HEK293 (cell line): ENCODE measurements around the gene CLN6.
A peak's percentile ranks its signal among the peaks of the same experiment; 100 is the strongest.

Experiments used
- CTCF ChIA-PET: fragments of 350-600 bp; formaldehyde crosslinking; extraction: SDS; loops from one replicate; lab custom pipeline; 2021; ENCODE audit warnings: antibody characterized with exemption; lab: Yijun Ruan, JAX
- POLR2A ChIA-PET: fragments of 300-600 bp; formaldehyde crosslinking; extraction: SDS; loops from one replicate; lab custom pipeline; 2020; ENCODE audit warnings: antibody characterized with exemption, inconsistent platforms; lab: Yijun Ruan, JAX
- H3K27ac ChIP-seq: fragments of 200-500 bp; sonication (Bioruptor generic); 2 replicates; pipeline ENCODE4 v1.5.1; 2014; ENCODE audit warnings: low read depth, low read length, control low read depth, inconsistent platforms; ENCODE audit errors: extremely low read depth
- H3K36me3 ChIP-seq, 2 experiments: fragments of 200-500 bp in 1 of 2; sonication (Bioruptor generic) in 1 of 2; 1 replicate in 1 of 2; 2 replicates in 1 of 2; pipeline ENCODE4 v1.5.1; 2014 to 2017; ENCODE audit warnings: inconsistent platforms in 2 of 2, low read length in 2 of 2; ENCODE audit not compliant: control insufficient read depth in 2 of 2, insufficient read depth in 1 of 2
- H3K4me1 ChIP-seq: fragments of 200-500 bp; sonication (Bioruptor generic); 2 replicates; pipeline ENCODE4 v1.5.1; 2014; ENCODE audit warnings: mild to moderate bottlenecking, low read length, inconsistent platforms; ENCODE audit not compliant: control insufficient read depth, insufficient read depth
- H3K4me3 ChIP-seq: 2 replicates; pipeline ENCODE4 v1.5.1; 2011; ENCODE audit warnings: low read depth, mild to moderate bottlenecking, control low read depth, low read length, moderate library complexity
- H3K9me3 ChIP-seq: fragments of 200-500 bp; sonication (Bioruptor generic); 2 replicates; pipeline ENCODE4 v1.5.1; 2014; ENCODE audit warnings: low read depth, low read length, inconsistent platforms; ENCODE audit not compliant: control insufficient read depth, insufficient read depth
- EGR2 ChIP-seq: fragments of 450-650 bp; formaldehyde crosslinking; IDR thresholded peaks from 2 replicates; pipeline ENCODE4 v1.5.1; 2016; ENCODE audit warnings: low read depth, missing biosample characterization, missing genetic modification characterization
- OSR2 ChIP-seq: fragments of 450-650 bp; formaldehyde crosslinking; IDR thresholded peaks from 2 replicates; pipeline ENCODE4 v1.5.1; 2016; ENCODE audit warnings: missing biosample characterization, missing genetic modification characterization
- PRDM1 ChIP-seq: fragments of 450-650 bp; formaldehyde crosslinking; IDR thresholded peaks from 2 replicates; pipeline ENCODE4; 2016; ENCODE audit warnings: missing biosample characterization, missing genetic modification characterization
- REPIN1 ChIP-seq: fragments of 450-650 bp; formaldehyde crosslinking; IDR thresholded peaks from 2 replicates; pipeline ENCODE4 v1.5.1; 2017; ENCODE audit warnings: missing biosample characterization, missing genetic modification characterization, low read depth
- TCF7L2 ChIP-seq: IDR thresholded peaks from 2 replicates; pipeline ENCODE4 v1.6.1; 2011; ENCODE audit warnings: low read depth, mild to moderate bottlenecking, inconsistent platforms, low read length, moderate library complexity, borderline replicate concordance
- YY2 ChIP-seq: fragments of 450-650 bp; formaldehyde crosslinking; IDR thresholded peaks from 2 replicates; pipeline ENCODE4 v1.5.1; 2016; ENCODE audit warnings: missing biosample characterization, missing genetic modification characterization
- ZBTB17 ChIP-seq: fragments of 450-650 bp; formaldehyde crosslinking; IDR thresholded peaks from 2 replicates; pipeline ENCODE4 v1.5.1; 2016; ENCODE audit warnings: missing biosample characterization, missing genetic modification characterization
- ZEB2 ChIP-seq: fragments of 450-650 bp; formaldehyde crosslinking; IDR thresholded peaks from 2 replicates; pipeline ENCODE4 v1.5.1; 2016; ENCODE audit warnings: missing biosample characterization, missing genetic modification characterization
- ZFP37 ChIP-seq: fragments of 450-650 bp; formaldehyde crosslinking; IDR thresholded peaks from 2 replicates; pipeline ENCODE4 v1.5.1; 2016; ENCODE audit warnings: missing biosample characterization, missing genetic modification characterization
- ZIC2 ChIP-seq: fragments of 450-650 bp; formaldehyde crosslinking; IDR thresholded peaks from 2 replicates; pipeline ENCODE4 v1.5.1; 2016; ENCODE audit warnings: missing biosample characterization, missing genetic modification characterization
- ZNF112 ChIP-seq: fragments of 450-650 bp; formaldehyde crosslinking; IDR thresholded peaks from 2 replicates; pipeline ENCODE4 v1.5.0; 2017; ENCODE audit warnings: missing biosample characterization, missing genetic modification characterization
- ZNF214 ChIP-seq: fragments of 450-650 bp; formaldehyde crosslinking; IDR thresholded peaks from 2 replicates; pipeline ENCODE4 v1.5.1; 2017; ENCODE audit warnings: missing biosample characterization, mild to moderate bottlenecking, missing genetic modification characterization, borderline replicate concordance
- ZNF350 ChIP-seq: fragments of 450-650 bp; formaldehyde crosslinking; IDR thresholded peaks from 2 replicates; pipeline ENCODE4 v1.5.0; 2017; ENCODE audit warnings: missing biosample characterization, mild to moderate bottlenecking, missing genetic modification characterization
- ZNF473 ChIP-seq: fragments of 450-650 bp; formaldehyde crosslinking; IDR thresholded peaks from 2 replicates; pipeline ENCODE4 v1.5.1; 2017; ENCODE audit warnings: missing biosample characterization, missing genetic modification characterization
- ZNF501 ChIP-seq: fragments of 450-650 bp; formaldehyde crosslinking; IDR thresholded peaks from 2 replicates; pipeline ENCODE4 v1.5.1; 2016; ENCODE audit warnings: missing biosample characterization, missing genetic modification characterization
- ZNF510 ChIP-seq: fragments of 450-650 bp; formaldehyde crosslinking; IDR thresholded peaks from 2 replicates; pipeline ENCODE4 v1.5.1; 2018; ENCODE audit warnings: mild to moderate bottlenecking, missing genetic modification characterization, missing biosample characterization; ENCODE audit not compliant: insufficient replicate concordance
- ZNF548 ChIP-seq: fragments of 450-650 bp; formaldehyde crosslinking; IDR thresholded peaks from 2 replicates; pipeline ENCODE4 v1.5.1; 2016; ENCODE audit warnings: missing biosample characterization, missing genetic modification characterization
- ZNF549 ChIP-seq: fragments of 450-650 bp; IDR thresholded peaks from 2 replicates; pipeline ENCODE4 v1.5.1; 2018; ENCODE audit warnings: missing biosample characterization, missing genetic modification characterization, mild to moderate bottlenecking, inconsistent platforms, moderate library complexity
- ZNF624 ChIP-seq: fragments of 450-650 bp; formaldehyde crosslinking; IDR thresholded peaks from 2 replicates; pipeline ENCODE4 v1.5.1; 2017; ENCODE audit warnings: missing biosample characterization, missing genetic modification characterization
- ZNF785 ChIP-seq: fragments of 450-650 bp; formaldehyde crosslinking; IDR thresholded peaks from 2 replicates; pipeline ENCODE4 v1.5.1; 2016; ENCODE audit warnings: missing biosample characterization, missing genetic modification characterization
- ZNF843 ChIP-seq: fragments of 450-650 bp; formaldehyde crosslinking; IDR thresholded peaks from 2 replicates; pipeline ENCODE4 v1.5.1; 2016; ENCODE audit warnings: missing biosample characterization, missing genetic modification characterization
- ZSCAN16 ChIP-seq: fragments of 450-650 bp; formaldehyde crosslinking; IDR thresholded peaks from 2 replicates; pipeline ENCODE4 v1.5.1; 2016; ENCODE audit warnings: missing biosample characterization, missing genetic modification characterization
- ZSCAN30 ChIP-seq: fragments of 450-650 bp; IDR thresholded peaks from 2 replicates; pipeline ENCODE4 v1.5.1; 2018; ENCODE audit warnings: missing biosample characterization, mild to moderate bottlenecking, missing genetic modification characterization, moderate library complexity
- TF ChIP-seq, protein P1 (sequence below): fragments of 450-650 bp; formaldehyde crosslinking; IDR thresholded peaks from 2 replicates; pipeline ENCODE4 v1.5.1; 2016; ENCODE audit warnings: missing biosample characterization, missing genetic modification characterization
- TF ChIP-seq, protein P2 (sequence below): fragments of 450-650 bp; formaldehyde crosslinking; IDR thresholded peaks from 2 replicates; pipeline ENCODE4 v1.5.1; 2017; ENCODE audit warnings: missing biosample characterization, missing genetic modification characterization
- TF ChIP-seq, protein P3 (sequence below): fragments of 450-650 bp; formaldehyde crosslinking; IDR thresholded peaks from 2 replicates; pipeline ENCODE4 v1.5.1; 2016; ENCODE audit warnings: missing biosample characterization, missing genetic modification characterization
- TF ChIP-seq, protein P4 (sequence below): fragments of 450-650 bp; formaldehyde crosslinking; IDR thresholded peaks from 2 replicates; pipeline ENCODE4 v1.5.1; 2016; ENCODE audit warnings: missing biosample characterization, missing genetic modification characterization

CLN6 gene

DNA sequence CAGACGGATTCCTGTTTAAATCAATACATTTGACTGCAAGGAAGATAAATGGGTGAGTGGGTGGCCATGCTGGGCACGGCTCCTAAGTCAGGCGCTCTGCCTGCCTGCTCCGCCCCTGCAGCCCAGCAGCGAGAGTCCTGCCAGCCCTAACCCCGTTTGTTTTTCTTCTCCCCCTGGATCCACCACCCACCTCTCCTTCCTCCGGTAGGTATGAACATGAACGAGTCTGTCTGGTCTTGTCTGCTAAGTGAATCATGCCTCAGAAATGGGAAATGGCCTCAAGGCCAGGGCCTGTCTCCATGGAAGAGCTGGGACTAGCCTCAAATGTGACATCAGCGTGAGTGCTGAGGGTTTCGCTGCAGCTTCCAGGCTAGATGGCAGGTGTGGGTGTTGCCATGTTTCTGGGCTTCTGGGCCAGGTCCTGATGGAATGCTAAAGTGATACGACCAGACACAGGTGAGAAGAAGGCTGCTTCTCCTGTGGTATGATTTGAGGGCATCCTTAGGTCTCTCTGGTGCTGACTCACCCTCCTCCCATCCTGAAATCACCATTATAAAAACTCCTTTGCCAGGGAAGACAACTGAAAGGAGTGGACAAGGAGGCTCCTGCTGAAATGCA lies 42.4 kb upstream of the CLN6 start (continued):
- TF ChIP-seq ZNF843 (peak; percentile 51; the same call in 1 of the 2 replicates), ZSCAN30 (tag by site-specific recombination) (no peak), YY2 (tag by site-specific recombination) (0 out of 2 replicates have a peak, but pooled peaks have one; percentile 29)
- TF ChIP-seq, protein P1, sequence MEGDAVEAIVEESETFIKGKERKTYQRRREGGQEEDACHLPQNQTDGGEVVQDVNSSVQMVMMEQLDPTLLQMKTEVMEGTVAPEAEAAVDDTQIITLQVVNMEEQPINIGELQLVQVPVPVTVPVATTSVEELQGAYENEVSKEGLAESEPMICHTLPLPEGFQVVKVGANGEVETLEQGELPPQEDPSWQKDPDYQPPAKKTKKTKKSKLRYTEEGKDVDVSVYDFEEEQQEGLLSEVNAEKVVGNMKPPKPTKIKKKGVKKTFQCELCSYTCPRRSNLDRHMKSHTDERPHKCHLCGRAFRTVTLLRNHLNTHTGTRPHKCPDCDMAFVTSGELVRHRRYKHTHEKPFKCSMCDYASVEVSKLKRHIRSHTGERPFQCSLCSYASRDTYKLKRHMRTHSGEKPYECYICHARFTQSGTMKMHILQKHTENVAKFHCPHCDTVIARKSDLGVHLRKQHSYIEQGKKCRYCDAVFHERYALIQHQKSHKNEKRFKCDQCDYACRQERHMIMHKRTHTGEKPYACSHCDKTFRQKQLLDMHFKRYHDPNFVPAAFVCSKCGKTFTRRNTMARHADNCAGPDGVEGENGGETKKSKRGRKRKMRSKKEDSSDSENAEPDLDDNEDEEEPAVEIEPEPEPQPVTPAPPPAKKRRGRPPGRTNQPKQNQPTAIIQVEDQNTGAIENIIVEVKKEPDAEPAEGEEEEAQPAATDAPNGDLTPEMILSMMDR (tag by site-specific recombination), result no peak
- TF ChIP-seq, protein P2, sequence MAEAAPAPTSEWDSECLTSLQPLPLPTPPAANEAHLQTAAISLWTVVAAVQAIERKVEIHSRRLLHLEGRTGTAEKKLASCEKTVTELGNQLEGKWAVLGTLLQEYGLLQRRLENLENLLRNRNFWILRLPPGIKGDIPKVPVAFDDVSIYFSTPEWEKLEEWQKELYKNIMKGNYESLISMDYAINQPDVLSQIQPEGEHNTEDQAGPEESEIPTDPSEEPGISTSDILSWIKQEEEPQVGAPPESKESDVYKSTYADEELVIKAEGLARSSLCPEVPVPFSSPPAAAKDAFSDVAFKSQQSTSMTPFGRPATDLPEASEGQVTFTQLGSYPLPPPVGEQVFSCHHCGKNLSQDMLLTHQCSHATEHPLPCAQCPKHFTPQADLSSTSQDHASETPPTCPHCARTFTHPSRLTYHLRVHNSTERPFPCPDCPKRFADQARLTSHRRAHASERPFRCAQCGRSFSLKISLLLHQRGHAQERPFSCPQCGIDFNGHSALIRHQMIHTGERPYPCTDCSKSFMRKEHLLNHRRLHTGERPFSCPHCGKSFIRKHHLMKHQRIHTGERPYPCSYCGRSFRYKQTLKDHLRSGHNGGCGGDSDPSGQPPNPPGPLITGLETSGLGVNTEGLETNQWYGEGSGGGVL (tag by site-specific recombination), result peak; percentile 79

DNA sequence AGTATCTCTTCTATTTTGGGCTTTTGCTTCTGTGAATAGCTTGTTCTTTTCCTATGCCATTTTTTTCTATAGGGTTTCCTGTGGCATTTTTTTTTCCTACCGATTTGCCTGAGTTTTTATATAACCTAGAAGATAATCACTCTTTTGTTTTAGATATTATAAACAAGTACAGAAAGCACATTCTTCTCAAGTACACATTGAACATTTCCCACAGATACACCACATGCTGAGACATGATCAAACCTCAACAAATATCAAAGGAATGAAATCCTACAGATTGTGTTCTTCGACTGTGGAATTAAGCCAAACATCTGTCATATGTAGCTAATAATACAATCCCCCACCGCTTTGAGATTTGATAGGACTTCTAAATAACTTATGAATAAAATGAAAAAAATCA lies 38.9 kb upstream of the CLN6 start:
- peaks cover 11% of the 10 kb centered on the region for H3K4me1 ChIP-seq
- no peak for TF ChIP-seq PRDM1 (tag by site-specific recombination)
- no peak for TF ChIP-seq ZNF214
- TF ChIP-seq ZNF510 (tag by site-specific recombination), result no peak
- no peak for TF ChIP-seq ZNF785
- no peak for TF ChIP-seq ZEB2 (tag by site-specific recombination)
- TF ChIP-seq ZFP37 (tag by site-specific recombination), result no peak
- TF ChIP-seq ZNF548, result no peak
- TF ChIP-seq, protein P3, sequence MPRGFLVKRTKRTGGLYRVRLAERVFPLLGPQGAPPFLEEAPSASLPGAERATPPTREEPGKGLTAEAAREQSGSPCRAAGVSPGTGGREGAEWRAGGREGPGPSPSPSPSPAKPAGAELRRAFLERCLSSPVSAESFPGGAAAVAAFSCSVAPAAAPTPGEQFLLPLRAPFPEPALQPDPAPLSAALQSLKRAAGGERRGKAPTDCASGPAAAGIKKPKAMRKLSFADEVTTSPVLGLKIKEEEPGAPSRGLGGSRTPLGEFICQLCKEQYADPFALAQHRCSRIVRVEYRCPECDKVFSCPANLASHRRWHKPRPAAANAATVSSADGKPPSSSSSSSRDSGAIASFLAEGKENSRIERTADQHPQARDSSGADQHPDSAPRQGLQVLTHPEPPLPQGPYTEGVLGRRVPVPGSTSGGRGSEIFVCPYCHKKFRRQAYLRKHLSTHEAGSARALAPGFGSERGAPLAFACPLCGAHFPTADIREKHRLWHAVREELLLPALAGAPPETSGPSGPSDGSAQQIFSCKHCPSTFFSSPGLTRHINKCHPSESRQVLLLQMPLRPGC, result no peak
- CTCF ChIA-PET, result interaction anchor here (0.6 to 1.7 kb wide), 2 partner anchors 16 to 472 kb away, joined by 3 to 10 read pairs; no protein-coding TSS in a partner anchor
- POLR2A ChIA-PET, result no interaction called here
- no peaks in the 10 kb centered on the region for H3K9me3 ChIP-seq
- H3K36me3 ChIP-seq, result no peaks in the 10 kb centered on the region
- H3K4me3 ChIP-seq, result no peak overlapping the region
- H3K27ac ChIP-seq, result no peak overlapping the region

DNA sequence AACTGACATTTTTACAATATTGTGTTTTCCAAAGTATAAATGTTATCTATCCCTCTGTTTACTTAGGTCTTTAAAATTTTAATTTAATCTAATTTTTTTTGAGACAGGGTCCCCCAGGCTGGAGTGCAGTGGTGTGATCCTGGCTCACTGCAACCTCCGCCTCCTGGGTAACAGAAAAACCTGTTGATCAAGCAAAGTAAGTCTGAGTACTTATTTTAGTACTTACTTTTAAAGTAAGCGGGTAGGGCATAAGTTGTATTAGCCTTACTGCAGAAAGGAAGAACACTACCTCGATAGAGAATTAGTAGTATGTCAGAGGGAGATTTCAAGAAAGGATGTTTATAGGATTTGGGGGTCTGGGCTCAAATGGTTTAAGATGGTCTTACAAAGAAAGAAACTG lies 36.1 kb upstream of the CLN6 start:
- Histone ChIP-seq H3K4me3 (no peak overlapping the region), H3K27ac (no peak overlapping the region), H3K36me3 (no peaks in the 10 kb centered on the region), H3K9me3 (no peaks in the 10 kb centered on the region), H3K4me1 (no peaks in the 10 kb centered on the region)
- ChIA-PET CTCF (interaction anchor here (0.7 to 2.9 kb wide), 3 partner anchors 13 to 1499 kb away, joined by 3 to 15 read pairs (median 7); no protein-coding TSS in a partner anchor), POLR2A (no interaction called here)
- TF ChIP-seq, protein P4, sequence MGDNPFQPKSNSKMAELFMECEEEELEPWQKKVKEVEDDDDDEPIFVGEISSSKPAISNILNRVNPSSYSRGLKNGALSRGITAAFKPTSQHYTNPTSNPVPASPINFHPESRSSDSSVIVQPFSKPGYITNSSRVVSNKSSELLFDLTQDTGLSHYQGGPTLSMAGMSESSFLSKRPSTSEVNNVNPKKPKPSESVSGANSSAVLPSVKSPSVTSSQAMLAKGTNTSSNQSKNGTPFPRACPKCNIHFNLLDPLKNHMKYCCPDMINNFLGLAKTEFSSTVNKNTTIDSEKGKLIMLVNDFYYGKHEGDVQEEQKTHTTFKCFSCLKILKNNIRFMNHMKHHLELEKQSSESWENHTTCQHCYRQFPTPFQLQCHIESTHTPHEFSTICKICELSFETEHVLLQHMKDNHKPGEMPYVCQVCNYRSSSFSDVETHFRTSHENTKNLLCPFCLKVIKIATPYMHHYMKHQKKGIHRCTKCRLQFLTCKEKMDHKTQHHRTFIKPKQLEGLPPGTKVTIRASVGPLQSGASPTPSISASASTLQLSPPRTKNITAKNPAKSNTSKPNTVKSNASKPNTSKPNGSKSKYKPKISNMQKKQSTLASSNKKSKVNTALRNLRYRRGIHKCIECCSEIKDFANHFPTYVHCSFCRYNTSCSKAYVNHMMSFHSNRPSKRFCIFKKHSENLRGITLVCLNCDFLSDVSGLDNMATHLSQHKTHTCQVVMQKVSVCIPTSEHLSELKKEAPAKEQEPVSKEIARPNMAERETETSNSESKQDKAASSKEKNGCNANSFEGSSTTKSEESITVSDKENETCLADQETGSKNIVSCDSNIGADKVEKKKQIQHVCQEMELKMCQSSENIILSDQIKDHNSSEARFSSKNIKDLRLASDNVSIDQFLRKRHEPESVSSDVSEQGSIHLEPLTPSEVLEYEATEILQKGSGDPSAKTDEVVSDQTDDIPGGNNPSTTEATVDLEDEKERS, result no peak
- no peak for TF ChIP-seq TCF7L2
- no peak for TF ChIP-seq ZNF549 (tag by site-specific recombination)
- TF ChIP-seq ZSCAN16 (tag by site-specific recombination), result no peak
- TF ChIP-seq ZNF112 (tag by site-specific recombination), result no peak
- no peak for TF ChIP-seq ZIC2 (tag by site-specific recombination)
- TF ChIP-seq EGR2, result no peak
- no peak for TF ChIP-seq REPIN1 (tag by site-specific recombination)
- TF ChIP-seq ZNF350 (tag by site-specific recombination), result no peak
- TF ChIP-seq ZNF473 (tag by site-specific recombination), result no peak
- no peak for TF ChIP-seq ZNF501
- no peak for TF ChIP-seq ZBTB17 (tag by site-specific recombination)
- TF ChIP-seq ZNF548, result no peak
- no peak for TF ChIP-seq ZNF624
- no peak for TF ChIP-seq OSR2 (tag by site-specific recombination)
